ENCODE results near the gene NXPE3. TPM values are rescaled to one million over a fixed set of nuclear protein-coding genes. Genes with fewer than 3 reads are reported as not detected.

Gene NXPE3
- total RNA-seq, 6 experiments from 2014 or later = 37.7 to 44.3 (median 41.0) TPM

GRCh38 chr3:101853982-101854381 lies 75.0 kb downstream of the NXPE3 start:
- Mint-ChIP-seq H3K27me3 (ENCODE audit: insufficient read depth) (peaks cover 64% of the 10 kb centered on the region), H3K9me3 (peaks cover 24% of the 10 kb centered on the region), H3K36me3 (ENCODE audit: low read depth) (peaks cover 89% of the 10 kb centered on the region), H3K4me1 (ENCODE audit: low read depth) (peaks cover 78% of the 10 kb centered on the region), H3K4me3 (peak overlapping the region; percentile 99), H3K27ac (peak overlapping the region; percentile 98)
- DNase-seq = no peak
- no peak for TF ChIP-seq CTCF (IDR thresholded peaks at IDR 0.05)

GRCh38 chr3:101854608-101855304 lies 75.7 kb downstream of the NXPE3 start:
- H3K4me1 Mint-ChIP-seq (ENCODE audit: low read depth) = peaks cover 86% of the 10 kb centered on the region
- H3K27me3 Mint-ChIP-seq (ENCODE audit: insufficient read depth) = peaks cover 67% of the 10 kb centered on the region
- no peak for TF ChIP-seq CTCF (IDR thresholded peaks at IDR 0.05)
- peaks cover 97% of the 10 kb centered on the region for H3K36me3 Mint-ChIP-seq (ENCODE audit: low read depth)
- peak overlapping the region; percentile 84 for H3K27ac Mint-ChIP-seq
- peak overlapping the region; percentile 99 for H3K4me3 Mint-ChIP-seq
- no peak for DNase-seq
- H3K9me3 Mint-ChIP-seq = peaks cover 24% of the 10 kb centered on the region

GRCh38 chr3:101857301-101857741 lies 78.3 kb downstream of the NXPE3 start:
- Mint-ChIP-seq H3K9me3 (peaks cover 7% of the 10 kb centered on the region; the same call in 1 of the 2 replicates), H3K36me3 (ENCODE audit: low read depth) (peaks cover 93% of the 10 kb centered on the region), H3K27me3 (ENCODE audit: insufficient read depth) (peaks cover 71% of the 10 kb centered on the region), H3K4me1 (ENCODE audit: low read depth) (peaks cover 91% of the 10 kb centered on the region), H3K27ac (peak overlapping the region; percentile 84), H3K4me3 (peak overlapping the region; percentile 73)
- no peak for DNase-seq
- no peak for TF ChIP-seq CTCF (IDR thresholded peaks at IDR 0.05)

- H3K9me3 Mint-ChIP-seq = peaks cover 9% of the 10 kb centered on the region; the same call in 1 of the 2 replicates
- H3K27me3 Mint-ChIP-seq (ENCODE audit: insufficient read depth) = peaks cover 76% of the 10 kb centered on the region
- peak overlapping the region; percentile 73 for H3K4me3 Mint-ChIP-seq
- peak overlapping the region; percentile 84 for H3K27ac Mint-ChIP-seq
- H3K36me3 Mint-ChIP-seq (ENCODE audit: low read depth) = peaks cover 83% of the 10 kb centered on the region
- H3K4me1 Mint-ChIP-seq (ENCODE audit: low read depth) = peaks cover 91% of the 10 kb centered on the region
- no peak for DNase-seq
- TF ChIP-seq CTCF (IDR thresholded peaks at IDR 0.05) = no peak
Observed at GRCh38 chr3:101858464-101859030, 79.5 kb downstream of the NXPE3 start.

- Mint-ChIP-seq H3K36me3 (ENCODE audit: low read depth) (peaks cover 69% of the 10 kb centered on the region), H3K27ac (peak overlapping the region; percentile 84), H3K9me3 (peaks cover 13% of the 10 kb centered on the region; the same call in 1 of the 2 replicates), H3K27me3 (ENCODE audit: insufficient read depth) (peaks cover 77% of the 10 kb centered on the region), H3K4me1 (ENCODE audit: low read depth) (peaks cover 86% of the 10 kb centered on the region), H3K4me3 (no peak overlapping the region; the same call in 1 of the 2 replicates)
- DNase-seq = no peak
- no peak for TF ChIP-seq CTCF (IDR thresholded peaks at IDR 0.05)
Observed at GRCh38 chr3:101859882-101860448, 81.0 kb downstream of the NXPE3 start.

Measured in HFFc6 (cell line).